ENCODE data around the gene CRELD2.

CRELD2 gene

DNA sequence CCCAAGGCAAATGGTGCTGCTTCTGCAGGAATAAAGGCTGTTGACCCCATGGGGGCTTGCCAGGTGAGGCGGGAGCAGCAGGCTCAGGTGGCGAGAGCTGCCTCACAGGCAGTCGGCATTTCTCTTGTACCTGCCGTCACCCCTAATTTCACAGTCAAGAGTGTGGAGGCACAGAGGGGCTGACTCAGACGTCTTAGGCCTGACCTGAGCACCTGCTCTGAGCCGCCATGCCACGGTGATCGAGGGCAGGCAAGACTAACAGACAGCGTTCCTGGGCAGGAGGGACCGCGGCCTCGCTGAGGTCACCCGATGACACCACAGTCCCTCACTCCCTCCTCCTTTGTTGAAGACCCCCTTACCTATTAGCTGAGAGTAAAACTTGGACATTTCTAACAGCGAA lies 5.4 kb upstream of the CRELD2 start:
- no peak for DNase-seq (ENCODE audit: low read depth)

DNA sequence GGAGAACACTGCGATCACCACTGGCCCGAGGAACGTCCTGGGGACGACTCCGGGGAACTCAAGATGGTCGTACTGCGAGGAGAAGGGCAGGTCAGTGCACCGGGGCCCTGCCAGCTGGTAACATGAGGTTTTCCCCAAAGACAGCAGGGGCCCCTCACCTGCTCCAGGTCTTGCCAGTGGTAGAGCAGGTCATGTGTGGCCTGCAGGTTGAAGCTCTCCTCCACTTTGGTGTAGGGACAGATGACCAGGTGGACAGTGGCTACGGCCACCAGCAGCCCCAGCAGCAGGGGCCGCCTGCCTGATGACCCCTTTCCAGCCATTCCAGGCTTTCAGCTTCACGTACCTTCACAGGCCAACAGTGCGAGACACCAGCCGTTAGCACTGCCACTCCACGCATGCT lies 5.0 kb upstream of the CRELD2 start:
- no peak for DNase-seq (ENCODE audit: low read depth)

- no peak for DNase-seq (ENCODE audit: low read depth)
Observed at GRCh38 chr22:49914256-49914655, 4.2 kb upstream of the CRELD2 start.

- no peak for DNase-seq (ENCODE audit: low read depth)
Observed at GRCh38 chr22:49915610-49916009, 2.8 kb upstream of the CRELD2 start.

DNA sequence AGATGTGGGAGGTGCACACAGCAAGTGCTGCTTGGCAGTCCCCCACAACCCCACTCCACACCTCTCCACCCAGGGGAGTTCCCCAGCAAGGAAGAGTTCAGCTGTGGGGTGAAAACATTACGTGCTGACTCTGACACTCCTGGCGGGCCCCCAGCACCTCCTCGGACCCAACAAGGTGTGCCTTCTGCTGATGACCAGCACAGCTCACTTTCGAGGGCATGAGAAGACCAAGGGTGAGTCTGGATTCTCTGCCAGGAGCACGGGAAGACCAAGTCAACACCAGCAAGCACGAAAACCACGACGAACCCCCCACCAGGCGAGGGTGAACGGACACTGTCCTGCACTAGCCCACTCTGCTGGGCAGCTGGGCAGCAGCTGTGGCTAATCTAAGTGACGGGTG lies 1.6 kb upstream of the CRELD2 start:
- DNase-seq (ENCODE audit: low read depth), result no peak

- no peak for DNase-seq (ENCODE audit: low read depth)
Observed at GRCh38 chr22:49918911-49919881, 762 bp downstream of the CRELD2 start.

GRCh38 chr22:49920859-49921258 lies 2.4 kb downstream of the CRELD2 start:
- DNase-seq (ENCODE audit: low read depth), result no peak

GRCh38 chr22:49921508-49922278 lies 3.3 kb downstream of the CRELD2 start:
- DNase-seq (ENCODE audit: low read depth), result no peak

GRCh38 chr22:49922484-49922883 lies 4.0 kb downstream of the CRELD2 start:
- no peak for DNase-seq (ENCODE audit: low read depth)

- no peak for DNase-seq (ENCODE audit: low read depth)
Observed at GRCh38 chr22:49922926-49923325, 4.5 kb downstream of the CRELD2 start.

DNA sequence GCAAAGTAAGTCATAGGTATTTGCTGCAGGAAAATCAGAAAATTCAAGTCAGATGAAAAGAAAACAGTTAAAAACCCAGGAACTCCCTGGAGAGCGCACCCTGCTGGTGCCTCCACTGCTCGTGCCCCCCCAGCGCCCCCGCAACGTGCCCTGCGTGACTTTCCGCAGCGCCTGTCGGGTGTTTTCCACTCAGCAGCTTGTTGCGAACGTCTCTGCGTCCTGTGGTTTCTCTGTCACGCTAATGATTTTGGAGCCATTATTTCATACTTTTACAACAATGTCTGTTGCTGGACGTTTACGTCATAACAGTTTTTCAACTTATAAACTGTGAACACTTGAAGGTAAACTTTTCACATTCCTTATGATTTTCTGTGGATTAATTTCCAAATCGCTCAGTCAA lies 5.0 kb downstream of the CRELD2 start:
- DNase-seq (ENCODE audit: low read depth), result no peak

- DNase-seq (ENCODE audit: low read depth), result no peak
Observed at GRCh38 chr22:49924113-49924833, 5.8 kb downstream of the CRELD2 start.

GRCh38 chr22:49925525-49926128 lies 7.2 kb downstream of the CRELD2 start:
- peak; percentile 60 for DNase-seq (ENCODE audit: low read depth)

DNA sequence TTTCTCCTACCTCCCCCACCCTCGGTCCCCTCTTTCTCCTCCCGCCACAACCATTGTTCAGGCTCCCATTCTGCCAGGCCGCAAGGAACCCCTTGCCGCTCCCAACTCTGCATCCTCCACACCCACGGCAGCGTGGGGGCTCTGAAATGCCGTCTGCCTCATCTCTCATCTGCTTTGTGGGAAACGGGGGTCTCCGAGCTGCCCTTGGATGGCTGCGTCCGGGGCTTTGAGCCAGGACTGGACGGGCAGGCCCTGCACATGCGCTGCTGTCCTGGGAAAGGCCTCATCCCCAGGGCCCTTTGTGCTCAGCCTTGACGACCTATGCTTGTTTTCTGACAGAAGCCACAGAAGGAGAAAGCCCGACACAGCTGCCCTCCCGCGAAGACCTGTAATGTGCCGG lies 8.5 kb downstream of the CRELD2 start:
- no peak for DNase-seq (ENCODE audit: low read depth)

GRCh38 chr22:49927483-49928184 lies 9.2 kb downstream of the CRELD2 start:
- DNase-seq (ENCODE audit: low read depth), result no peak

DNA sequence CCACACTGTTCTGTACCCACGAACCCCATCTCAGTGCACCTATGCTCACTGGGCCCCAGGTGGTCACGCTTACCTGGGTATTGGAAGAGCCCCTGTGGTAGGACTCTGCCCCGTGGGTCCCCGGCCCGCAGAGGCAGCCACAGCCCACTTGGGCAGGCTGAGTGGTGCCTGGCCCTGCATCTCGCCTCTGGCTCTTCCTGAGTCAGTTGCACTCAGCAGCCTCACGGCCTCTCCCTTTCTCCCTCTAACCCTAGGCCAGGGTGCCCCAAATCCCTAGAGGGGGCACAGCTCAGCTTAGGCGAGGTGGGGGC lies 9.7 kb downstream of the CRELD2 start:
- DNase-seq (ENCODE audit: low read depth), result no peak

GRCh38 chr22:49928555-49929210 lies 10.2 kb downstream of the CRELD2 start:
- no peak for DNase-seq (ENCODE audit: low read depth)

GRCh38 chr22:49929211-49929979 lies 11.0 kb downstream of the CRELD2 start:
- peak; percentile 72 for DNase-seq (ENCODE audit: low read depth)

GRCh38 chr22:49929994-49930575 lies 11.7 kb downstream of the CRELD2 start:
- DNase-seq (ENCODE audit: low read depth), result no peak
